Keratinocyte (primary cell): ENCODE results near the gene HMCN2. TPM values are rescaled to one million over a fixed set of nuclear protein-coding genes. Genes with fewer than 3 reads are reported as not detected.

Experiments
- DNase-seq: peaks from one replicate; pipeline ENCODE4 v3.0.0-alpha.2; 2011; ENCODE audit warnings: low read depth, missing footprints, low spot score
- FAIRE-seq: peaks from 2 replicates; lab custom pipeline; 2011; peaks lifted over from hg19 to GRCh38; lab: Jason Lieb, UNC
- H2AFZ ChIP-seq: 2 replicates; pipeline ENCODE4 v1.6.0; 2012; ENCODE audit warnings: low read length, control low read depth, inconsistent platforms; ENCODE audit not compliant: control insufficient read depth
- H3K27ac ChIP-seq: 2 replicates; pipeline ENCODE4 v1.5.1; 2011; ENCODE audit warnings: low read length; ENCODE audit not compliant: control insufficient read depth, insufficient read depth
- H3K27me3 ChIP-seq: 3 replicates; pipeline ENCODE4 v1.6.0; 2011; ENCODE audit warnings: low read length; ENCODE audit not compliant: control insufficient read depth, insufficient read depth; ENCODE audit errors: extremely low read depth
- H3K36me3 ChIP-seq, 2 experiments: 2 replicates in 1 of 2; 3 replicates in 1 of 2; pipeline ENCODE4 v1.5.1; 2011; ENCODE audit warnings: low read length in 2 of 2, mild to moderate bottlenecking in 1 of 2; ENCODE audit not compliant: control insufficient read depth in 2 of 2, insufficient read depth in 2 of 2; ENCODE audit errors: extremely low read depth in 1 of 2
- H3K4me1 ChIP-seq: 3 replicates; pipeline ENCODE4 v1.5.1; 2011; ENCODE audit warnings: low read length; ENCODE audit not compliant: control insufficient read depth, insufficient read depth; ENCODE audit errors: extremely low read depth
- H3K4me2 ChIP-seq: 3 replicates; pipeline ENCODE4 v1.6.0; 2011; ENCODE audit warnings: low read depth, low read length; ENCODE audit not compliant: control insufficient read depth, insufficient read depth; ENCODE audit errors: extremely low read depth
- H3K4me3 ChIP-seq, 3 experiments: fragments of 200-600 bp in 1 of 3; sonication (generic) in 1 of 3; 2 replicates in 2 of 3; 3 replicates in 1 of 3; pipeline ENCODE4 v1.5.1; 2011 to 2016; ENCODE audit warnings: low read length in 3 of 3, mild to moderate bottlenecking in 3 of 3, control low read depth in 2 of 3, inconsistent platforms in 1 of 3, low read depth in 1 of 3, mixed read lengths in 1 of 3, mixed run types in 1 of 3, moderate library complexity in 1 of 3; ENCODE audit not compliant: control insufficient read depth in 2 of 3, insufficient read depth in 2 of 3; ENCODE audit errors: extremely low read depth in 1 of 3
- H3K79me2 ChIP-seq: 2 replicates; pipeline ENCODE4 v1.6.0; 2012; ENCODE audit warnings: low read length; ENCODE audit not compliant: control insufficient read depth, insufficient read depth
- H3K9ac ChIP-seq: 3 replicates; pipeline ENCODE4 v1.6.0; 2011; ENCODE audit warnings: low read length; ENCODE audit not compliant: control insufficient read depth, insufficient read depth; ENCODE audit errors: extremely low read depth
- H3K9me1 ChIP-seq: 3 replicates; pipeline ENCODE4 v1.6.0; 2011; ENCODE audit warnings: low read length; ENCODE audit not compliant: control insufficient read depth, insufficient read depth; ENCODE audit errors: extremely low read depth
- H3K9me3 ChIP-seq: 2 replicates; pipeline ENCODE4 v1.5.1; 2012; ENCODE audit warnings: low read depth, low read length; ENCODE audit not compliant: control insufficient read depth
- H4K20me1 ChIP-seq: 3 replicates; pipeline ENCODE4 v1.6.0; 2011; ENCODE audit warnings: low read length; ENCODE audit not compliant: control insufficient read depth, insufficient read depth; ENCODE audit errors: extremely low read depth
- CTCF ChIP-seq, 3 experiments: IDR thresholded peaks in 1 of 3; conservative IDR thresholded peaks in 1 of 3; optimal IDR thresholded peaks in 1 of 3; 2 replicates in 2 of 3; 3 replicates in 1 of 3; pipeline versions ENCODE3 to v1.5.1; 2011; ENCODE audit warnings: low read length in 3 of 3, mild to moderate bottlenecking in 3 of 3, moderate library complexity in 2 of 3, control low read depth in 1 of 3, inconsistent platforms in 1 of 3; ENCODE audit not compliant: insufficient read depth in 2 of 3; ENCODE audit errors: extremely low read depth in 1 of 3
- EZH2 ChIP-seq: IDR thresholded peaks from one replicate; pipeline ENCODE4 v1.6.1; 2012; ENCODE audit warnings: inconsistent platforms, mild to moderate bottlenecking, low read length, moderate library complexity
- dilution Hi-C: fragments of 300-500 bp; cut with MboI; formaldehyde crosslinking; loops from one replicate; pipeline ENCODE4 v1.7.0; 2020; ENCODE audit warnings: low sequenced_read_pairs; ENCODE audit not compliant: extremely low pct_ligation_motif_present
- polyA plus RNA-seq, 5 experiments: library from polyadenylated mRNA; depleted of rRNA in 3 of 5; stranded (reverse) in 3 of 5; stranded (forward) in 1 of 5; unstranded in 1 of 5; fragments of >200 nt; gene quantifications; 1 replicate in 1 of 5; 2 replicates in 3 of 5; 3 replicates in 1 of 5; pipeline versions ENCODE4 v1.2.1 to v1.2.3, GENCODE V29; 2011 to 2012; ENCODE audit warnings: missing spikeins in 2 of 5, low read depth in 1 of 5, low replicate concordance in 1 of 5

The HMCN2 gene
- polyA plus RNA-seq, 1 donor (not counting 4 experiments of a cell fraction or from before 2014, with no cell fraction given), result not detected

GRCh38 chr9:130422546-130422945 lies 157.0 kb downstream of the HMCN2 start:
- DNase-seq (no peak), FAIRE-seq (no peak)
- Histone ChIP-seq H3K27me3 (peaks cover 31% of the 10 kb centered on the region), H3K4me2 (no peak overlapping the region), H3K36me3 (no peaks in the 10 kb centered on the region), H4K20me1 (no peaks in the 10 kb centered on the region), H3K9me1 (no peaks in the 10 kb centered on the region), H3K79me2 (no peaks in the 10 kb centered on the region), H3K4me1 (peaks cover 18% of the 10 kb centered on the region), H3K9me3 (no peaks in the 10 kb centered on the region), H3K4me3 (no peak overlapping the region), H2AFZ (no peak overlapping the region), H3K27ac (no peak overlapping the region), H3K9ac (no peak overlapping the region)
- dilution Hi-C loops, result no loop called here
- TF ChIP-seq CTCF (optimal IDR thresholded peaks at IDR 0.05 in 1 of 3, IDR thresholded peaks at IDR 0.05 in 1 of 3, conservative IDR thresholded peaks at IDR 0.05 in 1 of 3; ENCODE audit: extremely low read depth in 1 of 3, insufficient read depth in 2 of 3, low read length in 3 of 3), result no peak
- TF ChIP-seq EZH2, result no peak

- H3K4me2 ChIP-seq, result no peak overlapping the region
- H3K9me3 ChIP-seq, result no peaks in the 10 kb centered on the region
- no peak for TF ChIP-seq EZH2
- TF ChIP-seq CTCF (optimal IDR thresholded peaks at IDR 0.05 in 1 of 3, IDR thresholded peaks at IDR 0.05 in 1 of 3, conservative IDR thresholded peaks at IDR 0.05 in 1 of 3; ENCODE audit: extremely low read depth in 1 of 3, insufficient read depth in 2 of 3, low read length in 3 of 3), result no peak
- H3K4me3 ChIP-seq, result no peak overlapping the region
- H3K27me3 ChIP-seq, result peaks cover 31% of the 10 kb centered on the region
- no peaks in the 10 kb centered on the region for H3K79me2 ChIP-seq
- FAIRE-seq, result no peak
- no peaks in the 10 kb centered on the region for H3K9me1 ChIP-seq
- dilution Hi-C loops, result no loop called here
- H3K27ac ChIP-seq, result no peak overlapping the region
- H2AFZ ChIP-seq, result no peak overlapping the region
- H3K4me1 ChIP-seq, result peaks cover 19% of the 10 kb centered on the region
- H3K9ac ChIP-seq, result no peak overlapping the region
- H4K20me1 ChIP-seq, result no peaks in the 10 kb centered on the region
- no peak for DNase-seq
- no peaks in the 10 kb centered on the region for H3K36me3 ChIP-seq
These were observed 157.7 kb downstream of the HMCN2 start for GRCh38 chr9:130423272-130423671.
